ENCODE measurements around the gene FHIT. TPM values are rescaled to one million over a fixed set of nuclear protein-coding genes. Genes with fewer than 3 reads are reported as not detected.

The FHIT gene
- total RNA-seq, 1 experiment from 2014 or later, result 20.1 TPM

GRCh38 chr3:60399861-60400845, 851.1 kb downstream of the FHIT start:
- CTCF ChIA-PET, result interaction anchor here (0.6 kb wide), 1 partner anchor 1505 kb away, joined by 3 read pairs; no protein-coding TSS in a partner anchor
- peak; percentile 82 for DNase-seq (ENCODE audit: unreplicated experiment)
- H3K4me3 Mint-ChIP-seq (ENCODE audit: unreplicated experiment), result no peak overlapping the region
- no peak overlapping the region for H3K27ac Mint-ChIP-seq (ENCODE audit: low read depth, unreplicated experiment)
- POLR2A ChIA-PET, result no interaction called here
- peaks cover 12% of the 10 kb centered on the region for H3K4me1 Mint-ChIP-seq (ENCODE audit: insufficient read depth, unreplicated experiment)
- no peak for TF ChIP-seq CTCF (IDR thresholded peaks at IDR 0.05; ENCODE audit: unreplicated experiment)
- H3K9me3 Mint-ChIP-seq (ENCODE audit: unreplicated experiment), result no peaks in the 10 kb centered on the region
- H3K27me3 Mint-ChIP-seq (ENCODE audit: insufficient read depth, unreplicated experiment), result no peaks in the 10 kb centered on the region
- no TSS peak for BruUV-seq (replicated peaks)
- intact Hi-C loops (cut with micrococcal nuclease), result no loop called here
- no peaks in the 10 kb centered on the region for H3K36me3 Mint-ChIP-seq (ENCODE audit: insufficient read depth, unreplicated experiment)

GRCh38 chr3:60399292-60399691, 852.0 kb downstream of the FHIT start:
- H3K4me1 Mint-ChIP-seq (ENCODE audit: insufficient read depth, unreplicated experiment), result peaks cover 12% of the 10 kb centered on the region
- no peak overlapping the region for H3K27ac Mint-ChIP-seq (ENCODE audit: low read depth, unreplicated experiment)
- no peak overlapping the region for H3K4me3 Mint-ChIP-seq (ENCODE audit: unreplicated experiment)
- POLR2A ChIA-PET, result no interaction called here
- intact Hi-C loops (cut with micrococcal nuclease), result no loop called here
- no peaks in the 10 kb centered on the region for H3K27me3 Mint-ChIP-seq (ENCODE audit: insufficient read depth, unreplicated experiment)
- H3K9me3 Mint-ChIP-seq (ENCODE audit: unreplicated experiment), result no peaks in the 10 kb centered on the region
- CTCF ChIA-PET, result no interaction called here
- TF ChIP-seq CTCF (IDR thresholded peaks at IDR 0.05; ENCODE audit: unreplicated experiment), result no peak
- DNase-seq (ENCODE audit: unreplicated experiment), result peak; percentile 57
- BruUV-seq (replicated peaks), result no TSS peak
- no peaks in the 10 kb centered on the region for H3K36me3 Mint-ChIP-seq (ENCODE audit: insufficient read depth, unreplicated experiment)

- no peak overlapping the region for H3K27ac Mint-ChIP-seq (ENCODE audit: low read depth, unreplicated experiment)
- POLR2A ChIA-PET, result no interaction called here
- TF ChIP-seq CTCF (IDR thresholded peaks at IDR 0.05; ENCODE audit: unreplicated experiment), result no peak
- CTCF ChIA-PET, result interaction anchor here (0.9 kb wide), 1 partner anchor 19 kb away, joined by 3 read pairs; no protein-coding TSS in a partner anchor
- DNase-seq (ENCODE audit: unreplicated experiment), result no peak
- intact Hi-C loops (cut with micrococcal nuclease), result no loop called here
- H3K4me1 Mint-ChIP-seq (ENCODE audit: insufficient read depth, unreplicated experiment), result peaks cover 12% of the 10 kb centered on the region
- H3K9me3 Mint-ChIP-seq (ENCODE audit: unreplicated experiment), result no peaks in the 10 kb centered on the region
- H3K36me3 Mint-ChIP-seq (ENCODE audit: insufficient read depth, unreplicated experiment), result no peaks in the 10 kb centered on the region
- no peaks in the 10 kb centered on the region for H3K27me3 Mint-ChIP-seq (ENCODE audit: insufficient read depth, unreplicated experiment)
- no TSS peak for BruUV-seq (replicated peaks)
- no peak overlapping the region for H3K4me3 Mint-ChIP-seq (ENCODE audit: unreplicated experiment)
Observed at GRCh38 chr3:60395173-60395762, 856.0 kb downstream of the FHIT start.

GRCh38 chr3:60393946-60394345, 857.3 kb downstream of the FHIT start:
- TF ChIP-seq CTCF (IDR thresholded peaks at IDR 0.05; ENCODE audit: unreplicated experiment), result no peak
- CTCF ChIA-PET, result interaction anchor here (0.6 kb wide), 1 partner anchor 256 kb away, joined by 3 read pairs; no protein-coding TSS in a partner anchor
- POLR2A ChIA-PET, result interaction anchor here (0.6 kb wide), 1 partner anchor 854 kb away, joined by 3 read pairs; no protein-coding TSS in a partner anchor
- H3K4me3 Mint-ChIP-seq (ENCODE audit: unreplicated experiment), result no peak overlapping the region
- no peaks in the 10 kb centered on the region for H3K4me1 Mint-ChIP-seq (ENCODE audit: insufficient read depth, unreplicated experiment)
- intact Hi-C loops (cut with micrococcal nuclease), result no loop called here
- no peaks in the 10 kb centered on the region for H3K9me3 Mint-ChIP-seq (ENCODE audit: unreplicated experiment)
- H3K27me3 Mint-ChIP-seq (ENCODE audit: insufficient read depth, unreplicated experiment), result no peaks in the 10 kb centered on the region
- BruUV-seq (replicated peaks), result no TSS peak
- H3K27ac Mint-ChIP-seq (ENCODE audit: low read depth, unreplicated experiment), result no peak overlapping the region
- no peak for DNase-seq (ENCODE audit: unreplicated experiment)
- H3K36me3 Mint-ChIP-seq (ENCODE audit: insufficient read depth, unreplicated experiment), result no peaks in the 10 kb centered on the region

All from MCF 10A (cell line).